ENCODE results near the gene FXN.

- TF ChIP-seq POLR2A (IDR thresholded peaks at IDR 0.05) (no peak), CTCF (IDR thresholded peaks at IDR 0.05) (no peak)
Observed at GRCh38 chr9:69074801-69075200, 39.2 kb downstream of the FXN start.
